ENCODE measurements around the gene TSGA10IP. TPM values are rescaled to one million over a fixed set of nuclear protein-coding genes. Genes with fewer than 3 reads are reported as not detected.

The TSGA10IP gene
- total and polyA plus RNA-seq, 2 experiments from 2014 or later = not detected

GRCh38 chr11:66007201-66007634 is 61.9 kb downstream of the TSGA10IP start:
- H3F3A ChIP-seq (ENCODE audit: insufficient read depth) = no peaks in the 10 kb centered on the region
- H3K9me3 ChIP-seq (ENCODE audit: low read depth) = no peaks in the 10 kb centered on the region
- no peak overlapping the region for H3K9ac ChIP-seq
- in situ Hi-C loops (cut with MboI) = no loop called here
- H3K27ac ChIP-seq = no peak overlapping the region
- no peaks in the 10 kb centered on the region for H4K20me1 ChIP-seq (ENCODE audit: insufficient read depth)
- peaks cover 4% of the 10 kb centered on the region for H3K4me1 ChIP-seq (ENCODE audit: insufficient read depth)
- H3K79me2 ChIP-seq (ENCODE audit: insufficient read depth) = peaks cover 22% of the 10 kb centered on the region
- WGBS, 2 experiments (ENCODE audit: low coverage in 1 of 2, low lambda C conversion rate in 2 of 2, missing lambda C conversion rate in 2 of 2) = 69 to 70% methylated on average over 5 of the region's 5 CpGs
- H3K9me2 ChIP-seq (ENCODE audit: insufficient read depth) = no peaks in the 10 kb centered on the region
- H3K4me2 ChIP-seq (ENCODE audit: unreplicated experiment) = no peak overlapping the region
- no peaks in the 10 kb centered on the region for H3K27me3 ChIP-seq (replicated peaks; ENCODE audit: insufficient read depth)
- H2AFZ ChIP-seq = no peak overlapping the region
- H3K4me3 ChIP-seq = no peak overlapping the region
- peaks cover 8% of the 10 kb centered on the region for H3K36me3 ChIP-seq (ENCODE audit: low read depth)
- no peak for DNase-seq
- TF ChIP-seq EZH2phosphoT487 (IDR thresholded peaks at IDR 0.05; ENCODE audit: insufficient read depth, low read depth) = no peak
- TF ChIP-seq EZH2 (IDR thresholded peaks at IDR 0.05; ENCODE audit: insufficient read depth, poor library complexity, severe bottlenecking) = no peak

DNA sequence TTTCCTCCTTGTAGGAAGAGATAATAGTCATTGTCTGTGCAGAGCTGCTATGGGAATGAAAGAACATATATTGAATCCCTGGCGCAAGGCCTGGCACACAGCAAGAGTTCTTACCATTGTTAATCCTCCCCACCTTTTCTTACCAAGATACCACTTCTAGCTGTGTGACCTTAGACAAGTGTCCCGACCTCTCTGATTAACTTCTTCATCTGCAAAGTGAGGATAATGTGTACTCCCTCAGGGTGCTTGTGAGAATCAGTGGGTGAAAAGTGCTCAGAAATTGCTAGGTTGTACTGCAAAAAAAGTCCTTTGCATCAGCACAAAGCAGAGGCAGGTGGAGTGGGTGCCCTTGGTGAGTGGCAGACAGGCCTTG is 62.8 kb downstream of the TSGA10IP start:
- no peak overlapping the region for H3K9ac ChIP-seq
- peaks cover 19% of the 10 kb centered on the region for H3K79me2 ChIP-seq (ENCODE audit: insufficient read depth)
- no peak for TF ChIP-seq EZH2 (IDR thresholded peaks at IDR 0.05; ENCODE audit: insufficient read depth, poor library complexity, severe bottlenecking)
- TF ChIP-seq EZH2phosphoT487 (IDR thresholded peaks at IDR 0.05; ENCODE audit: insufficient read depth, low read depth) = no peak
- no peak overlapping the region for H3K4me2 ChIP-seq (ENCODE audit: unreplicated experiment)
- H3F3A ChIP-seq (ENCODE audit: insufficient read depth) = no peaks in the 10 kb centered on the region
- no peaks in the 10 kb centered on the region for H3K9me3 ChIP-seq (ENCODE audit: low read depth)
- in situ Hi-C loops (cut with MboI) = no loop called here
- peaks cover 8% of the 10 kb centered on the region for H3K36me3 ChIP-seq (ENCODE audit: low read depth)
- DNase-seq = no peak
- H2AFZ ChIP-seq = no peak overlapping the region
- H3K27me3 ChIP-seq (replicated peaks; ENCODE audit: insufficient read depth) = no peaks in the 10 kb centered on the region
- 94 to 100% methylated on average over 2 of the region's 2 CpGs for WGBS, 2 experiments (ENCODE audit: low coverage in 1 of 2, low lambda C conversion rate in 2 of 2, missing lambda C conversion rate in 2 of 2)
- H3K27ac ChIP-seq = no peak overlapping the region
- no peaks in the 10 kb centered on the region for H4K20me1 ChIP-seq (ENCODE audit: insufficient read depth)
- H3K9me2 ChIP-seq (ENCODE audit: insufficient read depth) = no peaks in the 10 kb centered on the region
- peaks cover 4% of the 10 kb centered on the region for H3K4me1 ChIP-seq (ENCODE audit: insufficient read depth)
- H3K4me3 ChIP-seq = no peak overlapping the region

- 63 to 65% methylated on average over 10 of the region's 10 CpGs for WGBS, 2 experiments (ENCODE audit: low coverage in 1 of 2, low lambda C conversion rate in 2 of 2, missing lambda C conversion rate in 2 of 2)
- H3K9me3 ChIP-seq (ENCODE audit: low read depth) = no peaks in the 10 kb centered on the region
- no peaks in the 10 kb centered on the region for H3K27me3 ChIP-seq (replicated peaks; ENCODE audit: insufficient read depth)
- TF ChIP-seq EZH2phosphoT487 (IDR thresholded peaks at IDR 0.05; ENCODE audit: insufficient read depth, low read depth) (no peak), EZH2 (IDR thresholded peaks at IDR 0.05; ENCODE audit: insufficient read depth, poor library complexity, severe bottlenecking) (no peak)
- peaks cover 4% of the 10 kb centered on the region for H3K4me1 ChIP-seq (ENCODE audit: insufficient read depth)
- no peak overlapping the region for H2AFZ ChIP-seq
- peaks cover 14% of the 10 kb centered on the region for H3K79me2 ChIP-seq (ENCODE audit: insufficient read depth)
- no peak overlapping the region for H3K9ac ChIP-seq
- no peaks in the 10 kb centered on the region for H4K20me1 ChIP-seq (ENCODE audit: insufficient read depth)
- H3K4me2 ChIP-seq (ENCODE audit: unreplicated experiment) = no peak overlapping the region
- H3K9me2 ChIP-seq (ENCODE audit: insufficient read depth) = no peaks in the 10 kb centered on the region
- peaks cover 8% of the 10 kb centered on the region for H3K36me3 ChIP-seq (ENCODE audit: low read depth)
- in situ Hi-C loops (cut with MboI) = no loop called here
- no peak for DNase-seq
- H3K4me3 ChIP-seq = no peak overlapping the region
- H3K27ac ChIP-seq = no peak overlapping the region
- H3F3A ChIP-seq (ENCODE audit: insufficient read depth) = no peaks in the 10 kb centered on the region
Observed at GRCh38 chr11:66008468-66009101, 63.3 kb downstream of the TSGA10IP start.

Other genes starting within 250 kb of the TSGA10IP start
- gene KAT5, start 233.2 kb upstream of the TSGA10IP start, total RNA-seq (2014; rRNA removed; shearing (Covaris generic)) = 36.6 and 47.4 TPM in 2 replicates
- 28.8 and 29.5 TPM in 2 replicates for gene KAT5, start 233.2 kb upstream of the TSGA10IP start, polyA plus RNA-seq (2016; fragmentation: Nextera tagmentation; extraction: Ambion mirVana)
- gene RNASEH2C, start 224.7 kb upstream of the TSGA10IP start, total RNA-seq (2014; rRNA removed; shearing (Covaris generic)) = 45.7 and 56.1 TPM in 2 replicates
- 115 and 117 TPM in 2 replicates for gene RNASEH2C, start 224.7 kb upstream of the TSGA10IP start, polyA plus RNA-seq (2016; fragmentation: Nextera tagmentation; extraction: Ambion mirVana)
- gene AP5B1, start 164.5 kb upstream of the TSGA10IP start, total RNA-seq (2014; rRNA removed; shearing (Covaris generic)) = 14.8 and 16.4 TPM in 2 replicates
- 4.4 and 4.9 TPM in 2 replicates for gene AP5B1, start 164.5 kb upstream of the TSGA10IP start, polyA plus RNA-seq (2016; fragmentation: Nextera tagmentation; extraction: Ambion mirVana)
- not detected in 2 replicates for gene OVOL1, start 158.4 kb upstream of the TSGA10IP start, total RNA-seq (2014; rRNA removed; shearing (Covaris generic))
- gene OVOL1, start 158.4 kb upstream of the TSGA10IP start, polyA plus RNA-seq (2016; fragmentation: Nextera tagmentation; extraction: Ambion mirVana) = not detected in 2 replicates
- not detected in 2 replicates for gene SNX32, start 111.5 kb upstream of the TSGA10IP start, total RNA-seq (2014; rRNA removed; shearing (Covaris generic))
- gene SNX32, start 111.5 kb upstream of the TSGA10IP start, polyA plus RNA-seq (2016; fragmentation: Nextera tagmentation; extraction: Ambion mirVana) = 0.51 and 0.98 TPM in 2 replicates
- gene CFL1, start 87.3 kb upstream of the TSGA10IP start, total RNA-seq (2014; rRNA removed; shearing (Covaris generic)) = 1,045 and 1,312 TPM in 2 replicates
- gene CFL1, start 87.3 kb upstream of the TSGA10IP start, polyA plus RNA-seq (2016; fragmentation: Nextera tagmentation; extraction: Ambion mirVana) = 2,650 and 2,758 TPM in 2 replicates
- 49.6 and 56.0 TPM in 2 replicates for gene MUS81, start 85.0 kb upstream of the TSGA10IP start, total RNA-seq (2014; rRNA removed; shearing (Covaris generic))
- gene MUS81, start 85.0 kb upstream of the TSGA10IP start, polyA plus RNA-seq (2016; fragmentation: Nextera tagmentation; extraction: Ambion mirVana) = 39.4 and 42.0 TPM in 2 replicates
- 308 and 328 TPM in 2 replicates for gene EFEMP2, start 72.7 kb upstream of the TSGA10IP start, total RNA-seq (2014; rRNA removed; shearing (Covaris generic))
- gene EFEMP2, start 72.7 kb upstream of the TSGA10IP start, polyA plus RNA-seq (2016; fragmentation: Nextera tagmentation; extraction: Ambion mirVana) = 520 and 545 TPM in 2 replicates
- 1.1 TPM in 1 of 2 replicates, not detected in the other for gene CTSW, start 65.6 kb upstream of the TSGA10IP start, total RNA-seq (2014; rRNA removed; shearing (Covaris generic))
- 0.23 and 0.51 TPM in 2 replicates for gene CTSW, start 65.6 kb upstream of the TSGA10IP start, polyA plus RNA-seq (2016; fragmentation: Nextera tagmentation; extraction: Ambion mirVana)
- 201 and 220 TPM in 2 replicates for gene FIBP, start 57.0 kb upstream of the TSGA10IP start, total RNA-seq (2014; rRNA removed; shearing (Covaris generic))
- 200 and 203 TPM in 2 replicates for gene FIBP, start 57.0 kb upstream of the TSGA10IP start, polyA plus RNA-seq (2016; fragmentation: Nextera tagmentation; extraction: Ambion mirVana)
- 95.1 and 143 TPM in 2 replicates for gene CCDC85B, start 54.8 kb upstream of the TSGA10IP start, total RNA-seq (2014; rRNA removed; shearing (Covaris generic))
- 116 and 118 TPM in 2 replicates for gene CCDC85B, start 54.8 kb upstream of the TSGA10IP start, polyA plus RNA-seq (2016; fragmentation: Nextera tagmentation; extraction: Ambion mirVana)
- gene FOSL1, start 45.1 kb upstream of the TSGA10IP start, total RNA-seq (2014; rRNA removed; shearing (Covaris generic)) = 80.6 and 88.9 TPM in 2 replicates
- 104 and 105 TPM in 2 replicates for gene FOSL1, start 45.1 kb upstream of the TSGA10IP start, polyA plus RNA-seq (2016; fragmentation: Nextera tagmentation; extraction: Ambion mirVana)
- gene C11orf68, start 26.4 kb upstream of the TSGA10IP start, total RNA-seq (2014; rRNA removed; shearing (Covaris generic)) = 46.2 and 50.5 TPM in 2 replicates
- gene C11orf68, start 26.4 kb upstream of the TSGA10IP start, polyA plus RNA-seq (2016; fragmentation: Nextera tagmentation; extraction: Ambion mirVana) = 91.5 and 94.4 TPM in 2 replicates
- 223 and 307 TPM in 2 replicates for gene DRAP1, start 26.1 kb upstream of the TSGA10IP start, total RNA-seq (2014; rRNA removed; shearing (Covaris generic))
- gene DRAP1, start 26.1 kb upstream of the TSGA10IP start, polyA plus RNA-seq (2016; fragmentation: Nextera tagmentation; extraction: Ambion mirVana) = 517 and 533 TPM in 2 replicates
- 27.7 and 38.3 TPM in 2 replicates for gene SART1, start 16.3 kb downstream of the TSGA10IP start, total RNA-seq (2014; rRNA removed; shearing (Covaris generic))
- 43.4 and 48.6 TPM in 2 replicates for gene SART1, start 16.3 kb downstream of the TSGA10IP start, polyA plus RNA-seq (2016; fragmentation: Nextera tagmentation; extraction: Ambion mirVana)
- 21.2 and 22.8 TPM in 2 replicates for gene EIF1AD, start 56.7 kb downstream of the TSGA10IP start, total RNA-seq (2014; rRNA removed; shearing (Covaris generic))
- 21.6 and 25.3 TPM in 2 replicates for gene EIF1AD, start 56.7 kb downstream of the TSGA10IP start, polyA plus RNA-seq (2016; fragmentation: Nextera tagmentation; extraction: Ambion mirVana)
- gene BANF1, start 57.0 kb downstream of the TSGA10IP start, total RNA-seq (2014; rRNA removed; shearing (Covaris generic)) = 24.9 and 31.6 TPM in 2 replicates
- gene BANF1, start 57.0 kb downstream of the TSGA10IP start, polyA plus RNA-seq (2016; fragmentation: Nextera tagmentation; extraction: Ambion mirVana) = 330 and 346 TPM in 2 replicates
- 15.3 and 21.9 TPM in 2 replicates for gene CST6, start 66.5 kb downstream of the TSGA10IP start, total RNA-seq (2014; rRNA removed; shearing (Covaris generic))
- gene CST6, start 66.5 kb downstream of the TSGA10IP start, polyA plus RNA-seq (2016; fragmentation: Nextera tagmentation; extraction: Ambion mirVana) = 35.1 and 35.3 TPM in 2 replicates
- not detected in 2 replicates for gene CATSPER1, start 81.0 kb downstream of the TSGA10IP start, total RNA-seq (2014; rRNA removed; shearing (Covaris generic))
- gene CATSPER1, start 81.0 kb downstream of the TSGA10IP start, polyA plus RNA-seq (2016; fragmentation: Nextera tagmentation; extraction: Ambion mirVana) = 1.1 and 1.7 TPM in 2 replicates
- not detected in 2 replicates for gene GAL3ST3, start 103.7 kb downstream of the TSGA10IP start, total RNA-seq (2014; rRNA removed; shearing (Covaris generic))
- not detected in 2 replicates for gene GAL3ST3, start 103.7 kb downstream of the TSGA10IP start, polyA plus RNA-seq (2016; fragmentation: Nextera tagmentation; extraction: Ambion mirVana)
- 95.7 and 117 TPM in 2 replicates for gene SF3B2, start 106.9 kb downstream of the TSGA10IP start, total RNA-seq (2014; rRNA removed; shearing (Covaris generic))
- 146 and 152 TPM in 2 replicates for gene SF3B2, start 106.9 kb downstream of the TSGA10IP start, polyA plus RNA-seq (2016; fragmentation: Nextera tagmentation; extraction: Ambion mirVana)
- 44.6 and 48.9 TPM in 2 replicates for gene PACS1, start 124.8 kb downstream of the TSGA10IP start, total RNA-seq (2014; rRNA removed; shearing (Covaris generic))
- gene PACS1, start 124.8 kb downstream of the TSGA10IP start, polyA plus RNA-seq (2016; fragmentation: Nextera tagmentation; extraction: Ambion mirVana) = 33.2 and 36.0 TPM in 2 replicates

Measured in GM23248 (cell line).